ENCODE data around the gene SBK3.

- TF ChIP-seq POLR2A (IDR thresholded peaks at IDR 0.05) (no peak), POLR2AphosphoS5 (IDR thresholded peaks at IDR 0.05) (no peak)
Measured at GRCh38 chr19:55536366-55536765, 9.0 kb downstream of the SBK3 start.

All from stomach (tissue), 4 donors.